Stomach smooth muscle (tissue), 2 donors: ENCODE measurements around the gene MPP7.
"Not testable (repeated sequence)": the region's sequence is repeated elsewhere in the genome, so short reads cannot be mapped to it uniquely, and the experiment has no call there.

Source experiments
- H3K27ac ChIP-seq: one replicate; pipeline ENCODE4 v1.7.0; 2013; ENCODE audit warnings: mild to moderate bottlenecking, low read length, inconsistent platforms
- H3K27me3 ChIP-seq, 2 donors: one replicate each; pipeline ENCODE4 v1.7.0; 2013; ENCODE audit warnings: low read length in 2 of 2; ENCODE audit not compliant: insufficient read depth in 2 of 2, control insufficient read depth in 1 of 2
- H3K36me3 ChIP-seq, 2 donors: one replicate each; pipeline ENCODE4 v1.7.0; 2013; ENCODE audit warnings: low read length in 2 of 2; ENCODE audit not compliant: control insufficient read depth in 2 of 2, insufficient read depth in 2 of 2
- H3K4me1 ChIP-seq: one replicate; pipeline ENCODE4 v1.7.0; 2013; ENCODE audit warnings: low read length; ENCODE audit not compliant: control insufficient read depth, insufficient read depth
- H3K4me3 ChIP-seq, 2 donors: one replicate each; pipeline ENCODE4 v1.7.0; 2013; ENCODE audit warnings: low read length in 2 of 2
- H3K9ac ChIP-seq, 2 donors: one replicate each; pipeline ENCODE4 v1.7.0; 2013; ENCODE audit warnings: low read length in 2 of 2, mild to moderate bottlenecking in 1 of 2
- H3K9me3 ChIP-seq, 2 donors: one replicate each; pipeline ENCODE4 v1.7.0; 2013; ENCODE audit warnings: low read length in 2 of 2; ENCODE audit not compliant: control insufficient read depth in 2 of 2
- donor health status: healthy.
- donor health status: Pancreatic carcinoma.

Gene MPP7

GRCh38 chr10:28326516-28327490 is 23.9 kb upstream of the MPP7 start:
- Histone ChIP-seq H3K4me3 (peak overlapping the region in 1 of 2 donors; percentile 64), H3K9ac (peak overlapping the region; percentile 38 to 57), H3K4me1 (peaks cover 11% of the 10 kb centered on the region)

DNA sequence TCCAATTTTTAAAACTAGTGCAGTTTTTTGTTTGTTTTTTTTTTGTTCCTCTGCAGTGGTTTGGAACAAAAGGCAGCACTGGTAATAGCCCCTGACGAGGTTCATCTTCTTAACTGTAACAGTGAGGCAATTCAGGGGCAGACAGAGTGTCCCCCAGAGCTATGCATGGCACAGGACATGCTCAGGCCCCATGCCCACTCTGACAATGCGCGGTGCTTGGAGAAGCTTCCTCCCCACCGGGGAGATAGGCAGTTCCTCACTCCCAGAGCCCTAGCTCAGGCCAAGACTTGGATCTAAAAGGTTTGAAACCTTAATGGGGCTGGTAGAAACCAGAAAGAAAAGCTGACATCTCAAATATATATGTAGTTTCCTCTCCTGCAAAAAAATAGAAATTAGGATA is 17.9 kb upstream of the MPP7 start:
- H3K4me1 ChIP-seq, result no peaks in the 10 kb centered on the region
- H3K4me3 ChIP-seq, result no peak overlapping the region
- H3K9me3 ChIP-seq, result no peaks in the 10 kb centered on the region
- H3K27me3 ChIP-seq, result no peaks in the 10 kb centered on the region
- no peak overlapping the region for H3K27ac ChIP-seq
- no peaks in the 10 kb centered on the region for H3K36me3 ChIP-seq
- H3K9ac ChIP-seq, result no peak overlapping the region

More at GRCh38 chr10:28326516-28327490, 23.9 kb upstream of the MPP7 start:
- H3K36me3 ChIP-seq, result no peaks in the 10 kb centered on the region
- H3K27me3 ChIP-seq, result no peaks in the 10 kb centered on the region
- H3K9me3 ChIP-seq, result no peaks in the 10 kb centered on the region
- peak overlapping the region; percentile 84 for H3K27ac ChIP-seq

GRCh38 chr10:28320090-28320489 is 17.2 kb upstream of the MPP7 start:
- Histone ChIP-seq H3K27me3 (no peaks in the 10 kb centered on the region), H3K9me3 (no peaks in the 10 kb centered on the region), H3K36me3 (no peaks in the 10 kb centered on the region), H3K27ac (no peak overlapping the region), H3K9ac (no peak overlapping the region), H3K4me1 (no peaks in the 10 kb centered on the region), H3K4me3 (no peak overlapping the region)

DNA sequence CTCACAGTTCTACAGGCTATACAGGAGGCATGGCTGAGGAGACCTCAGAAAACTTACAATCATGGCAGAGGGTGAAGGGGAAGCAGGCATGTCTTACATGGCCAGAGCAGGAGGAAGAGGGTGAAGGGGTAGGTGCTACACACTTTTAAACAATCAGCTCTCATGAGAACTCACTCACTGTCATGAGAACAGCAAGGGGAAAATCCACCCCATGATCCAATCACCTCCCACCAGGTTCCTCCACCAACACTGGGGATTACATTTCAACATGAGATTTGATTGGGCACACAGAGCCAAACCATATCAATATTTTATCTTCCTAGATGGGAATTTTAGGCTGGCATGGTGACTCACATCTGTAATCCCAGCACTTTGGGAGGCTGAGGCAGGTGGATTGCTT is 16.2 kb upstream of the MPP7 start:
- H3K9me3 ChIP-seq, H3K27me3 ChIP-seq, H3K36me3 ChIP-seq, H3K4me1 ChIP-seq, H3K9ac ChIP-seq, H3K27ac ChIP-seq, H3K4me3 ChIP-seq: not testable (repeated sequence)

DNA sequence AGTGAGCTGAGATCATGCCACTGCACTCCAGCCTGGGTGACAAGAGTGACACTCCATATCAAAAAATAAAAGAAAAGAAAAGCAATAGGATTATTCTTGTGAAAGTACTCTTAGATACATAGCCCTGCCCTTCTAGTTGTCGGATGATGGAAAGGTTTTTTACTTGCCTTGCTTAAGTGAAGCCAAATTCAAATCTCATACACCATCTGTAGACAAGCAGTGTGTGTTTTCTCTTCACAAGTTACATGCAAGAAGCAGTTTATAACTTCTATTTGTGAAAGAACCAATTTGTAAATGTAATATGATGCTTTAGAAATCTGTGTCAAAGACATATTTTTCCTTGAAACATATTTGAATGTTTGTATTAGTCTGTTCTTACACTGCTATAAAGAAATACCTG is 15.8 kb upstream of the MPP7 start:
- Histone ChIP-seq H3K27ac (no peak overlapping the region), H3K9ac (no peak overlapping the region), H3K4me1 (no peaks in the 10 kb centered on the region), H3K27me3 (no peaks in the 10 kb centered on the region), H3K4me3 (no peak overlapping the region), H3K9me3 (no peaks in the 10 kb centered on the region), H3K36me3 (no peaks in the 10 kb centered on the region)

DNA sequence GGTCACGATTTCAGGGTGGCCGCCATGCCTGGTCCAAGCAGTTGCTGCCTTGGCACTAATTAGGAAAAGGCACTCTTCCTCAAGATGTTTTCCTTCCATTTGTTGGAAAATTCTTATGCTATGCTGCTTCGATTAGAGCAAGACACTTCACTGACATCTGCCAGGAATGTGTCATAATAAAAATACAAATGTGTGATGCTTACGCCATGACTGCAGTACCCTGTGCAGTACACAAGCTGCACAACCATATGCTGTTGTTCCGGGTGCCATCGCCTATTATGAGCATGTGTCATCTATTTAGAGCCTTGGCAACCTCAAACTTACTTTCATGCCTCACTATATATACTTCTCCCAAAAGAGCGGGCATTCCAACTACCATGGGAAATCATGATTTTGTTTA is 14.9 kb upstream of the MPP7 start:
- Histone ChIP-seq H3K36me3 (no peaks in the 10 kb centered on the region), H3K27ac (no peak overlapping the region), H3K4me3 (no peak overlapping the region), H3K9ac (no peak overlapping the region), H3K9me3 (no peaks in the 10 kb centered on the region), H3K27me3 (no peaks in the 10 kb centered on the region), H3K4me1 (no peaks in the 10 kb centered on the region)

DNA sequence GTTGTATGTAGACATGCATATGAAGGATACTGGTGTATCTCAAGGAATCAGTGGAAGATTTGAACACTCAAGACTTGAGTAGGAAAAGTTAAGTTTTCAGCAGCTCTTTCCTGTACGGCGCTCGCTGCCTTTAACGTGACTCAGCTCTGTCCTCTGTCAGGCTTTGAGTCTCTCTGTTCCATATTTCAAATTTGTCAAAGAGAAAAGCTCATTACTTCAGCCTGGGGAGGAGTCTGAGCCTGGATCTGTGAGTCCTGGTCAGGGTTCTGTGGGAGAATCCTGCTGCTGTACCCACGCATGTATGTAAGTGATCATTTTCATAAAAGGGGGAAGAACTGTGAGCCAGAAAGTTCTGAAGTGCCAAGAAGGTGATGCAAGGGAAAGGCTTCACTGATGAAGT is 13.8 kb upstream of the MPP7 start:
- Histone ChIP-seq H3K4me3 (no peak overlapping the region), H3K27me3 (no peaks in the 10 kb centered on the region), H3K9me3 (no peaks in the 10 kb centered on the region), H3K9ac (no peak overlapping the region), H3K36me3 (no peaks in the 10 kb centered on the region), H3K4me1 (no peaks in the 10 kb centered on the region), H3K27ac (no peak overlapping the region)

GRCh38 chr10:28315140-28315539 is 12.3 kb upstream of the MPP7 start:
- Histone ChIP-seq H3K9ac (no peak overlapping the region), H3K27ac (no peak overlapping the region), H3K4me1 (no peaks in the 10 kb centered on the region), H3K27me3 (no peaks in the 10 kb centered on the region), H3K4me3 (no peak overlapping the region), H3K36me3 (no peaks in the 10 kb centered on the region), H3K9me3 (no peaks in the 10 kb centered on the region)

- no peaks in the 10 kb centered on the region for H3K9me3 ChIP-seq
- no peaks in the 10 kb centered on the region for H3K27me3 ChIP-seq
- H3K27ac ChIP-seq, result no peak overlapping the region
- no peak overlapping the region for H3K9ac ChIP-seq
- H3K4me1 ChIP-seq, result no peaks in the 10 kb centered on the region
- no peak overlapping the region for H3K4me3 ChIP-seq
- H3K36me3 ChIP-seq, result no peaks in the 10 kb centered on the region
Observed at GRCh38 chr10:28314211-28314610, 11.3 kb upstream of the MPP7 start.

- H3K9ac ChIP-seq, result no peak overlapping the region
- no peaks in the 10 kb centered on the region for H3K9me3 ChIP-seq
- H3K36me3 ChIP-seq, result no peaks in the 10 kb centered on the region
- H3K4me1 ChIP-seq, result no peaks in the 10 kb centered on the region
- H3K4me3 ChIP-seq, result no peak overlapping the region
- H3K27ac ChIP-seq, result no peak overlapping the region
- H3K27me3 ChIP-seq, result no peaks in the 10 kb centered on the region
Observed at GRCh38 chr10:28312572-28312971, 9.7 kb upstream of the MPP7 start.

DNA sequence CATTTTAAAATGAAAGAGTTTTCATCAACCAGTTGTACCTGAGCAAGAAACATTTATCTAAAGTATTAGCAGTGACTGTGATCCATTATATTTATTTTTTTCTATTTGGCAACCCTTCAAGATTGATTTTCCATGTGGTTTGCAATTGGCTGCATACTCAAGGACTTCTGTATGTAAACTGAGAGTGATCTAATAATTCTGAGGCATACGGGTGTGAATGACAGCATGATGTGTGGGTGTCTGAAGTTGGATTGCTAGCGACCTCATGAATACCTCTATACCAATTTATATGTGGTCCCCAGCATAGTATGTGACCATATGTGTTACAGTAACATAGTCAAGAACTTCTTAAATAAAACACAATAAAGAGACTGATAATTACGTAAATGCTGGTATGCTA is 8.2 kb upstream of the MPP7 start:
- Histone ChIP-seq H3K4me1 (no peaks in the 10 kb centered on the region), H3K36me3 (no peaks in the 10 kb centered on the region), H3K9ac (no peak overlapping the region), H3K27me3 (no peaks in the 10 kb centered on the region), H3K9me3 (no peaks in the 10 kb centered on the region), H3K4me3 (no peak overlapping the region), H3K27ac (no peak overlapping the region)
